ENCODE results near the gene TNIP1. TPM values are rescaled to one million over a fixed set of nuclear protein-coding genes. Genes with fewer than 3 reads are reported as not detected.

The TNIP1 gene
- total RNA-seq, 2 donors from 2014 or later = 80.4 to 101 TPM

DNA sequence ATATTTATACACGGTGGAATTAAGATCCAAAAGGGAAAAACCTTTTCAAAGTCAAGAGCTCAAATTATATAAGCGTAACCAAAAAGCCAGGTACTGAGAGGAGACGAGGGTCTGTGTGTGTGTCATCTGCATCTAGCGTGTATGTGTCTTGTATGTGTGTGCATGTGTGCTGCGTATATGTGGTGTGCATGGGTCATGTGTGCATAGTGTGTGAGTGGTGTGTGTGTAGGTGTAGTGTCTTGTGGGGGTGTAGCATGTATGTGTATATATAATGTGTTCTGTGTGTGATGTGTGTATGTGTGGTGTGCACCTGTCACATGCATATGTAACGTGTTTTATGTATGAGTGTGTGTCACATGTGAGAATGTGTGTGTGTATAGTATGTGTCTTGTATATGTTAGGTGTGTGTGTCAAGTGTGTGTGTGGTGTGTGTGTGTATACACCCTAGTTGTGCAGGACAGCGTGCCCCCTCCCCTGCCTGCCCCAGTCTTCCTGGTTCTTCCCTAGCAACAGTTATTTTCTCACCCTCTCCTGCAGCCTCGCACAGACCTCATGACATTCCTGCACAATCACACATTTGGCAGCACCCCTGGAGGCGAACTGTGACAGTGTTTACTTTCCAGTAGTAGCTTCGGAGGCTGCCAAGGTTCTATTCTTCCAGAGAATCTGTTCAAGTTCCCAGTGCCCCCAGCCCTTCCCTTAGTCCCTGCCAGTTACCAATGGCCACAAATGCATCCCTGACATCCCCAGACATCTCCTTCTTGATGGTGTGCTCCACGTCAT, 27.1 kb upstream of the TNIP1 start:
- ATAC-seq (peak; percentile 72 to 76), DNase-seq (peak; percentile 70)
- intact Hi-C loops (cut with DNase I) = loop anchor here in 1 of 2 donors (2.0 kb wide), 1 partner anchor 49 kb away; no protein-coding TSS in a partner anchor

DNA sequence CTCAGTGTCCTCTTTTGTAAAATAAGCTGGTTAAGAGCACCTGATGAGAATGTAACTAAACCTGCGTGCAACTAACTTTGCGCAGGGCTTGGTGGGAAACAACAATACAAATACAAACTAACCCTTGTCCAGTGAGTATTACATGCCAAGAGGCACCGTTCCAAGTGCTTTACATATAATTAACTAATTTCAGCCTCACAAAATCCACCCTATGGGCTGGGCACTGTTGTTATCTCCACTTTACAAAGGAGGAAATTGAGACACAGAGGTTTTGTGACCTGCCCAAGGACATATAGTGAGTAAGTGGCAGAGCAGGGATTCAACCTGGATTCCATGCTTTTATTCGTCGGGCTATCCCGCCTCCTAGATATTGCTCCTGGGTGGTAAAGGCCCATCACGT, 26.2 kb upstream of the TNIP1 start:
- no peak for DNase-seq
- intact Hi-C loops (cut with DNase I) = no loop called here

DNA sequence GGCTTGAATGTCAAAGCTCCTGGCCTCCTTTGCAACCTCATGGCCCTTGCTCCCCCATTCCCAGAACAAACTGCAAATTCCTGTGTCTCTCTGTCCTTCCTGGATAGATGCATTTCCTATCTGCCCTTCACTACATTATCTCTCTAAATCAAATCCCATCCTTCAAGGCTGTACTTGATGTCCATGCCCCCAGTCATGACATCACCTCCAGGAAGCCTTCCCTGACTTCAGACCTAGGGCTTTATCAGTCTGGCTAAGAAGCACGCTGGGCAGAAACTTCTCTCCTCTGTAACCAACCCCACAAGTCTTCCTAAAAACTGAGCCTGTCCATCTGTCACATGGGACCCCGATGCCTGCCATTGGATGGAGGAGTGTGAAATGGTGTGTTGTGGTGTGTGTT, 25.7 kb upstream of the TNIP1 start:
- ATAC-seq = no peak
- intact Hi-C loops (cut with DNase I) = no loop called here
- DNase-seq = no peak

More for the DNA sequence above, 26.2 kb upstream of the TNIP1 start:
- no peak for ATAC-seq

DNA sequence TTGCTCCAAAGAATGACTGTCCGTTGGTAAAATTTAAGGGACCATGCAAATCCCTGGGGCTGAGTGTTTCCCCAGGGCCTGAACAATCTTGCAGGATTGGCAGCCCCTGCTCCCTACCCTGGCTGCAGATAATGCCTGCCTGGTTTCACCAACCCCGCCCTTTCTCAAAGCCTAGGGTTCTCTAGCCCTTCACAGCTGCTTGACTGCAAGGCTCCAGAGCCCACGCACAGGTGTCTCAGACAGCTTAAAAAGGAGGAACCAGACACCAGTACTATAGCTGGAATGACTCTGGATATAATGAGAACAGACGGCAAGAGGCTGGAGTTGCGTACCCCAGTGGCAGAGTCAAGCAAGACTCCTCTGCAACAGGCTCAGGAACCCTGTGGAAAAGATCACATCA, 25.2 kb upstream of the TNIP1 start:
- intact Hi-C loops (cut with DNase I) = no loop called here
- DNase-seq (no peak), ATAC-seq (no peak)

DNA sequence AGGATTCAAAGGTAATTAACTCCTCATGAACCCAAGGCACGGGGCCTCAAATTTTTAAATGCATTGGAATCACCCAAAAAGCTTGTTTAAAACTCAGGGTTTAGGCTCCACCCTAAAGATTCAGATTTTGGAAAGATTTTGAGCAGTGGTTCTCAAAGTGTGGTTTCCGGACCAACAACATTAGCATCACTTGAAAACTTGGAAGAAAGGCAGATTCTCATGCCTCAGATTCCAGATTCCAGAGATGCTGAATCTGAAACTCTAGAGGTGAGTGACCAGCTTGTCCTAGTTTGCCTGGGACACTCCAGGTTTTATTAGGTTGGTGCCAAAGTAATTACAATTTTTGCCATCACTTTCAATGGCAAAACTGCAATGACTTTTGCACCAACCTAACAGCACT, 24.7 kb upstream of the TNIP1 start:
- DNase-seq = no peak
- ATAC-seq = no peak
- intact Hi-C loops (cut with DNase I) = no loop called here

DNA sequence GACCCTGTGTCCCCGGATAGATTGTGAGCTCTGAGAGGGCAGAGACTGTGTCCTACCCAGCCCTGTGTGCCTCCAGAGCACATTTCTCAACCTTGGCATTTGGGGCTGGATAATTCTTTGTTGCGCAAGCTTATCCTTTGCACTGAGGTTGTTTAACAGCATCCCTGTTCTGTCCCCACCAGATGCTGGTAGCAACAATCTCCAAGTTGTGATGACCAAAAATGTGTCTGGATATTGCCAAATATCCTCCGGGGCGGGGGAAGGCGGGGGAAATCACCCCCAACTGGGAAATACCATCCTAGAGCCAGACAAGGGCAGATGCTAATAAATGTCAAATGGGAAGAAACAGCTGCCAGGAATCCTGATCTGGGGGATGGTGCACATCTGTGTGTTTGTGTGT, 24.0 kb upstream of the TNIP1 start:
- DNase-seq = peak; percentile 55
- intact Hi-C loops (cut with DNase I) = no loop called here
- peak in 1 of 2 donors; percentile 55 for ATAC-seq

DNA sequence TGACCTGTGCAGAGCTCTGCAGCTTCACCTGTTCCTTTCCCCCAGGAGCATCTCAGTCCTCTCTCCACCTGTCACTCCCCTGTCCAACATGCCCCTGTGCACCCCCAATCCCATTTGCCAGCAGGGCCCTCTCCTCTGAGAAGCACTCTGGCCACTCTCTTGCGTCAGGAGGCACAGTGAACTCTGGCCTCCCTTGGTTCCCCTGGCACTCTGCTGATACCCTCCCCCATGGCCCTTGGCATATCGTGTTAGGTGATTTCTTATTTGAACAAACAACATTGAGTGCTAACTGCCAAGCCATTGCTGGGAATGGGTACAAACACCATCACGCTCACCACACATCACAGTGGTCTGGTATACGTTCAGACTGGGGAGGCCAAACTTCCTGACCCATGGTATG, 20.9 kb upstream of the TNIP1 start:
- intact Hi-C loops (cut with DNase I) = no loop called here
- ATAC-seq = peak in 1 of 2 donors; percentile 50

DNA sequence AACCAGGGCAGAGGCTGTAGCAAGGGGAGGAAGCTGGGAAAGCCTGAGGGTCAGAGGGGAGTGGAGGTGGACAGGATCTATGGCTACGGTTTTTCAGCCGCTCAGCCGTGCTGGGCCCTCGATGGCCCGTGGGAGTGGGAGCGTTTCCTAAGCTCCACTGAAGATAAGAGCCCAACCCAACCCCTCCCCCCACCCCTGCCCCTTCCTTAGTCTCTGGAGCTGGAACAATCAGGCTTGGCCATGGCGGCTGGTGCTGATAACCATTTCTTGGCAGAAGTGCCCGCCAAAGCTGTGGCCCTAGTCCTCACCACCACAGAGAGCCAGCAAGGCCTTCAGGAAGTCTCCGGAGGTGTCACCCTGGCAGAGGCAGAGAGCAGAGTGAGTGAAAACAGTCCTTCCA, 20.3 kb upstream of the TNIP1 start:
- intact Hi-C loops (cut with DNase I) = no loop called here
- ATAC-seq (peak; percentile 50 to 62), DNase-seq (peak; percentile 52)

More for the DNA sequence above, 20.9 kb upstream of the TNIP1 start:
- no peak for DNase-seq

DNA sequence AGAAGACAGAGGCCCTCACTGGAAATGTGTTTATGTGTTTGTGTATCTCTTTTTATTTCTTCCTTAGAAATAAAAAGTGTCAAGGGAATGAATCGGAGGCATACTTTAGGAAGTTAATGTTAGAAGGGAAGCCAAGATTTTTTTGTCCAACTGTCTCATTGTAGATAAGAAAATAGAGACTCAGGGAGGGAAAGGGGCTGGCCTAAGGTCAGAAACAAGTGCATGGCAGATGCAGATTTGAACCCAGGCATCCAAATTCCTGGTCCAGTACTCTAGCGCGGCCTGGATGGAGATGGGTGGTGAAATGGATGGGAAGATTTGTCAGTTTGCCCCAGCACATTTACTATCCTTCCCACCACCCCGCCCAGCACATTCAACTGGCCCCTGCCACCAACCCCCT, 19.8 kb upstream of the TNIP1 start:
- ATAC-seq (no peak), DNase-seq (no peak)
- intact Hi-C loops (cut with DNase I) = no loop called here

DNA sequence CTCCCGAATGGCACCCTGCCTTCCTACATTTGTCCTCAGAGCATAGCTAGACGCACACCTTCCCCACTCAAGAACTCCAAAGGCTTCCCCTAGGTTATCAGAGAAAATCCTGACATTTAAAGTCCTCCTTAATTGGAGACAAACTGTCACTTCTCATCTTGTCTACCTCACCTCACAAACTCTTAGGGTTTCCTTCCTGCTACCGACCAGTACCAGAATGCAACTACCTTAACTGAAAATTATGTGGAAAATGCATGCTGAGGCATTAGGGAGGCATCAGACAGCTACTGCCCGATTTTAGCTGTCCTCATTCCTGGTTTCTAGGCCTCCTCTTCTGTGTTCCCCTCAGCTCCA, 17.9 kb upstream of the TNIP1 start:
- no peak for DNase-seq
- no peak for ATAC-seq
- intact Hi-C loops (cut with DNase I) = no loop called here

DNA sequence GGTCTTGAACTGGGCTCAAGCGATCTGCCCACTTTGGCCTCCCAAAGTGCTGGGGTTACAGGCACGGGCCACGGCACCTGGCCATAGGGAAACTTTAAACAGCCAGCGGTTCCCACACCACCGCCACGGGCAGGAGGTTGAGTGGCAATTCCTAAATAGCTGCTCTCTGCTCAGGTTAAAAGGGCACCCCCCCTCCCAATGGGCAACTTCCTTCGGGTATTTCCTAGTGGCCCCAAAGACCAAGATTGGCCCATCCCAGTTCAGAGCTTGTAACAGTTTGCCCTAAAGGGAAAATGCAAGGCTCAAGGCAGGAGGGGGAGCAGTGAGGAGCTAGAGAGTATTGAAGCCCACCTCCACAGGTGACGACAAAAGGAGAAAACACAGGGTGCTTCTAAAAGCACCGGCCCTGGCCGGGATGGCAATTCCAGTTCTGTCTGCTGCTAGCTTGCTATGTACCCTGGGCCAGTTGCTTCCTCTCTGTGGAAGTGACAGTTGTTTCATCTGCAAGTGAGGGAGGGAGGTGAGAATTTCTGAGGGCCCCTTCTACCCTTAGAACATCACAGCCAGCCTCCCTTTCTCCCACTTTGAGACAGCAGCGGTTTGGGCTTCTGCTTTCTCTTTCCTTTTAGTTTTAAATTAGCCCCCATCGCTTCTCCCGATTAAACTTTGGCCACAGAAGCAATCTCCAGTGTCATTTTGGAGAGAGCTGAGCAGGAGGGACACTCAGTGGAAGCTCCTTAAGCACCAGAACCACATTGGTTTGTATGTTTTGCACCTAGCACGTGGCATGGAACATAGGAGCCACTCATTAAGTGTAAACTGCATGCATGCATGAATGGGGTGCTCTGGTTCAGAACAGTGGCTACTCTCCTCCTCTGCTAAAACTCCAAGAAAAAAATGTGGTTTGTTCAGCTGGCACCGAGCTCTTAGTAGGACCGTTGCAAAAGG, 17.3 kb upstream of the TNIP1 start:
- DNase-seq = no peak
- intact Hi-C loops (cut with DNase I) = no loop called here

DNA sequence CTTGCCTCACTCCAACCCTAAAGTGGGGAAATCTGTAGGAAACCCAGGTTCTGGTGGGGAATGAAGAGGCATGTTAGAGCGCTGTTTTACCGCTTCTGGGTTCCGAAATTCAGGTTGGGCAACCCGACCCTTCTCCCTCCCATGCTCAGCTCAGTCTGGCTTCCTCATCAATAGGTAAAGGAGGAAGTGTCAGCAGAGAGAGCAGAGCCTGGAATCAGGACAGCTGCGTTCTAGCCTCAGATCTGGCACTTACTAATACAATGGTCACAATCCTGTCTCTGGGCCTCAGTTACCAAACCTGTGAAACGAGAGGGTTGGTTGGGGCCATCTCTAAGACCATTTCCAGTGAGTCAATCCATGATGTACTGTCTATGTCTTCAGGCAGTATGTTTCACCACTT, 16.2 kb upstream of the TNIP1 start:
- DNase-seq (no peak), ATAC-seq (no peak)
- intact Hi-C loops (cut with DNase I) = no loop called here

More for the DNA sequence above, 17.3 kb upstream of the TNIP1 start:
- ATAC-seq = no peak

DNA sequence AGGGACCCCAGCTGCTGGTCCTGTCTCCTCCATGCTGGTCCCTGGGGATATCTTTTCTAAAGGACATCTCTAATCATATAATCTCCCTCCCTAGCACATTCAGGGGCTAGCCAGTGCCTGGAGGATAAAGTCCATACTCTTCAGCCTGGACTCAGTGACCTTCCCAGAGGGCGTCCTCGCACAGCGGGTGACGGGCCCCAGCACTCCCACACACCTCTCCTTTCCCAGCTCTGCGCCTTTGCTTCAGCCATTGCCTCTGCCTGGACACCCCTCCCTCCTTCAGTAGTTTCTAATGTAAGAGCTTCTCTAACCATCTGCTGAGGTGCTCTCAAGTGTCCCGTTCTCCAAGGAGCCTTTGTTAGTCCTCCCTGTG, 15.2 kb upstream of the TNIP1 start:
- intact Hi-C loops (cut with DNase I) = no loop called here
- DNase-seq = no peak
- peak; percentile 17 to 24 for ATAC-seq

DNA sequence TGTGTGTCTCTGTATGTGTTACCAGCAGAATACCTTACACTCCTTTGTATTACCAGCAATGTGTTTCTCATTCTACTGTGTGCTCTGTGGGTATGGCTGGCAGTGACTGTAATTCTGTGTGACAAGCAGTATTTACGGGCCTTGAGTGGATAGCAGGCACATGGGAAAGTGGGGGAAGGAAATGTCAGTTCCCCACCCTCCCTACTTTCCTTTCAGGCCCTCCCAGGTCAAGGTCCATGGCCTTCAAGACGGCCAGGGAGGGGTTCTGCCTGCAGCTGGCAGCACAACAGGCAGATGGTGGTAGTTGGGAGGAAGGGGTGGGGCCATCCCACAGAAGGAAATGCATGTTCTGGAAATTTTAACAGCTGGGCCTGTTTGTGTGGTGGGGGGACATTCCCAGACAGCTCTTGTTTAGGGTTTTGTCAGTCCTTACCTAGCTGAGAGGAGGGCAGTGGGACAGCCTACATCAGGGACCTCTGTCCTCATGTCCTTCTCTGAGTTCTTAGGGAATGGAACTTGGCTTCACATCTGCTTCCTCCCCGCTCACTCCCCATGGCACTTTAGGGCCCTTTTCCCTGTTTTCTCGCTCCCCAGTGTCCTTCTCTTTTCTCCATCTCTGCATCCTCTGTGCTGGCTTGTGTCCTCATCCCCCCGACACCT, 14.6 kb upstream of the TNIP1 start:
- ATAC-seq (peak; percentile 29 to 54), DNase-seq (peak; percentile 66)
- intact Hi-C loops (cut with DNase I) = no loop called here

DNA sequence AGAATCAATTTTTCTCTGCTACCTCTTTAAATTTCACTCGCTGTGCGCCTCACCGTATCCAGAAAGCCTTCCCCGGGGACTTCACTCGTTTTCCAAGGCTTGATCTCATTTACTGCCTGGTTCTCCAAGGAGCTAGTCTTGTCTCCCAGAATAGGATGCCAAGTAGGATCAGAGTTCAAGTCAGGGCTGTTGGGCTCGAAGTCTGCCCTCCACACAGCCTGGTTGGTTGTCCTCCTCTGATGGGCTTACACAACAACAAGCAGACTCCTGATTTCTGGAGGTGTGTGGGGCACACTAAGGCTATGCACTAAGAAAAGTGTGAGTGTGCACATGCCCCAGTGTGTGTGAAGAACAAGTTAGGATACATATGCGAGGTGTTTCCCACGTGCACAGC, 14.0 kb upstream of the TNIP1 start:
- intact Hi-C loops (cut with DNase I) = no loop called here
- DNase-seq (no peak), ATAC-seq (peak; percentile 9 to 62)

DNA sequence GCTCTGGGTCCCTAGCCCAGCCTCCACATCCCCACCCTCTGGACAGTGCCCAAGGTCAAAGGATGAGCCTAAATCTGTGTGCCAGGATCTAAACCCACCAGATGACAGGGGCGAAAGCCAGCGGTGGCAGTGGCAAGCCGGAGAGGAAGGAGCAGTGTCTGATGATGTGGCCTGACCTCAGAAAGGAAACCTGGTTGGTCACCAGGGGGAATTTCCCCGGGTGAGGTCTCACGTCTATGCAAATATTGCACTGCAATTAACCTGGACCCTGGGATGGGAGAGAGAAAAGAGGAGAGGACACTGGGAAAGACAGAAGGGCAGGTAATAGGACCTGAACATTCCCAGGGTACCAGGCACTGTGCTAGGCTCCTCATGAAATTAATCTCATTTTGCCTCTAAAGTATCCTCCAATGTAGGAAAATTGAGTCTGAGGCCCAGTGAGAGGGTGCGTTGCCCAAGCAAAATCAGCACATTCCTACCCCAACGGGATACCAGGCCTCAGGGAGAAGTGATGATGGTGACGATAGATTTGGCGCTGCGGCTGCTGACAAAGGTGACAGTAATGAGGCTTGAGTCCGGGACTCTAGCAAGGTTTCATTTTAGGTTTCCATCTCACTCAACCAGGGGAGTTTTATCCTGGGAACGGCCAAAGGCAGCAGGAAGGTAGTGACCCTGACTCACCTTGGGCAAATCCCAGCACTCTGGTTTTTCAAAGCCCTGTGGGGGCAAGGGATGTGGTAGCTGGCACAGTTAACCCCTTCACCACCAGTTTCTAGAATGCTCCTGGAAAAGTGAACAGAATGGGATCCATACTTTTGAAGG, 13.4 kb upstream of the TNIP1 start:
- intact Hi-C loops (cut with DNase I) = no loop called here
- DNase-seq (no peak), ATAC-seq (peak in 1 of 2 donors; percentile 17)

DNA sequence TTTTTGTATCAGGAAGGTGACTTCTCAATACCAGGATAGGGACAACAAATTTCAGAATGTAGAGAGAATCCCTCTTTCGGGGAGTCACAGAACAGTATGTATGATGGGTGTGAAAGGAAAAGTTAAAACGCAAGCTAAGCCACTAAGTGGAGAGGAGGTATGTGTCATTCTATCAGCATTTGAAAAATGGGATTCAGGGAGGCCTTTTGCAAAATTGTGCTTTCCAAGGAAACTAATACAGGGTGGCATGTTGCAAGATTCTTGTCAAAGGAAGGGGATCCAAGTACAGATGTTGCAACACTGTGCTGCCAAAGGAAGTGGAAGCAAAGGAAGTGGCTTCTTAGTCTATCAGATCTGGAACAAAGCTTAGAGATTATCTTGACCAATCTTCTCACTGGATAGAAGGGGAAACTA, 12.6 kb upstream of the TNIP1 start:
- DNase-seq = no peak
- intact Hi-C loops (cut with DNase I) = no loop called here
- peak; percentile 25 to 29 for ATAC-seq

DNA sequence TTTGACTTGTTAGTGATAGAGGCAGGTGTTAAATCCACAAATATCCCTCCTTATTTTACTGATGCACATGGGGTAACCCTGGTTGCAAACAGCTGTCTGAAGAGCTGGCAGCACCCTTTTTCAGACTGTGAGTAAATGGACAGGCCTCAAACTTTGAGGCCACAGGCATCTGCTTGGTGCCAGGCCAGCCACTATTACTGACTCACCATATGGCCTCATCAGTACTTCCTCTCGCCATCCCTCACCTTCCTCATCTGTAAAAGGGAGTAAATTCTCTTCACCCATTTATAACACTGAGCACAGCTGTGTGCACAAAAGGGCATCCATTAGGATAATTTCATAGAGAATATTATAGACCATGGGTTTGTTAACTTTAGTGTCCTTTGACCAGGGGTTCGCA, 11.9 kb upstream of the TNIP1 start:
- peak in 1 of 2 donors; percentile 54 for ATAC-seq
- DNase-seq = no peak
- intact Hi-C loops (cut with DNase I) = no loop called here

DNA sequence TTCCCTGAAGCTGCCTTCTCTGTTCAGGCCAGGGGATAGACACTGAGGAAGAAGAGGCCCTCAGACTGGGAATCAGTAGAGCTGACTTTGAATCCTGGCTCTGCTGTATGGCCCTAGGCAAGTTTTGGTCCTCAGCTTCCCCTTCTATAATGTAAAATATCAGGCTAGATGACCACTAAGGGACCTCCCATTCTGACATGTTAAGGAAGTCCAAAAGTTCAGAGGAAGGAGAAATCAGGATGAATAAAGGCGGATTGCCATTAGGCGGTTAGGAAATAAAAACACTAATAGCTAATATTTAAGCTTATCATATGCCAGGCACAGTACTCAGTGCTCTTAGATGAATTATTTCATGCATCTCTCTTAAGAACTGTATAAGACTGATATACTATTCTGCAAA, 8.9 kb upstream of the TNIP1 start:
- intact Hi-C loops (cut with DNase I) = no loop called here
- no peak for DNase-seq
- no peak for ATAC-seq
